ENCODE results near the gene MYL6.

DNA sequence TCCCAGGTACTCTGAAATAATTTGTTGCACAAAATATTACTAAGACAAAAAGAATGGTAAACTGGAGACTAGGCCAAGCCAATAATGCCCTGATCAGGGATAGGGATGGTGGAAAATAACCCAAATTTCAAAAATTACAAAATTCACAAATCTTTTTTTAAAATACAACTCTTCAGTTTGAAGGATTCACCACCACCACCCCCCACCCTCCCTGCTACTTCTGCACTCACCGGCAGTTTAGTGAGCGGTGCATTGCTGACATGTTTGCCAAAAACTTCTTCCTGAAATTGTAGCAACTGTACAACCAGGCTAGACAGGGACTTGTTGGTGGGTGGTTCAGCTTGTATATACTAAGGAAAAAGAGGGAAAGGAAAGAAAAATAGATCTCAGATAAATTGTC lies 28.8 kb downstream of the MYL6 start:
- TF ChIP-seq EZH2 (IDR thresholded peaks at IDR 0.05; ENCODE audit: insufficient read depth, poor library complexity, severe bottlenecking) (no peak), EZH2phosphoT487 (IDR thresholded peaks at IDR 0.05; ENCODE audit: insufficient read depth, low read depth) (no peak)

Measured in GM23248 (cell line).